Fibroblast of lung (primary cell): ENCODE results near the gene TOX2. TPM values are rescaled to one million over a fixed set of nuclear protein-coding genes. Genes with fewer than 3 reads are reported as not detected.

Experiments used
- DNase-seq, 2 donors: peaks; one replicate each; pipeline versions ENCODE4 v3.0.0 to v3.0.0-alpha.2; 2010; ENCODE audit warnings: low read depth in 2 of 2
- H2AFZ ChIP-seq: 2 replicates; pipeline ENCODE4 v1.5.1; 2012; ENCODE audit warnings: low read length, control low read depth, inconsistent platforms
- H3K27ac ChIP-seq: 2 replicates; pipeline ENCODE4 v1.5.1; 2011; ENCODE audit warnings: low read length, control low read depth; ENCODE audit not compliant: insufficient read depth
- H3K27me3 ChIP-seq: 2 replicates; pipeline ENCODE4 v1.5.1; 2011; ENCODE audit warnings: mild to moderate bottlenecking, low read length; ENCODE audit not compliant: control insufficient read depth, insufficient read depth
- H3K36me3 ChIP-seq: 2 replicates; pipeline ENCODE4 v1.5.1; 2011; ENCODE audit warnings: low read length; ENCODE audit not compliant: control insufficient read depth, insufficient read depth
- H3K4me1 ChIP-seq: 2 replicates; pipeline ENCODE4 v1.5.1; 2011; ENCODE audit warnings: low read length; ENCODE audit not compliant: control insufficient read depth, insufficient read depth; ENCODE audit errors: extremely low read depth
- H3K4me2 ChIP-seq: 2 replicates; pipeline ENCODE4 v1.5.1; 2011; ENCODE audit warnings: low read length, control low read depth; ENCODE audit not compliant: insufficient read depth; ENCODE audit errors: extremely low read depth
- H3K4me3 ChIP-seq, 4 experiments: fragments of 200-600 bp in 1 of 4; sonication (generic) in 1 of 4; replicated peaks in 1 of 4; 2 replicates each; pipeline ENCODE4 v1.5.1; 2011 to 2016; ENCODE audit warnings: low read length in 4 of 4, low read depth in 3 of 4, mild to moderate bottlenecking in 3 of 4, control low read depth in 2 of 4, inconsistent platforms in 1 of 4, mixed read lengths in 1 of 4; ENCODE audit not compliant: insufficient read depth in 1 of 4; ENCODE audit errors: control extremely low read depth in 1 of 4
- H3K79me2 ChIP-seq: 2 replicates; pipeline ENCODE4 v1.5.1; 2012; ENCODE audit warnings: mild to moderate bottlenecking, low read length, inconsistent platforms; ENCODE audit not compliant: control insufficient read depth, insufficient read depth
- H3K9ac ChIP-seq: 2 replicates; pipeline ENCODE4 v1.5.1; 2011; ENCODE audit warnings: mild to moderate bottlenecking, low read length, control low read depth; ENCODE audit not compliant: insufficient read depth
- H3K9me3 ChIP-seq: 2 replicates; pipeline ENCODE4 v1.5.1; 2012; ENCODE audit warnings: low read depth, low read length; ENCODE audit not compliant: control insufficient read depth, insufficient read depth
- H4K20me1 ChIP-seq: 2 replicates; pipeline ENCODE4 v1.5.1; 2011; ENCODE audit warnings: low read length; ENCODE audit not compliant: control insufficient read depth, insufficient read depth; ENCODE audit errors: extremely low read depth
- EZH2 ChIP-seq: IDR thresholded peaks from 2 replicates; pipeline ENCODE4 v1.5.1; 2012; ENCODE audit warnings: low read length, control low read depth, mild to moderate bottlenecking; ENCODE audit errors: missing control alignments
- polyA plus RNA-seq, 2 donors: library from polyadenylated mRNA; depleted of rRNA in 1 of 2; stranded (reverse) in 1 of 2; unstranded in 1 of 2; fragments of >200 nt; gene quantifications; 2 replicates each; pipeline ENCODE4 v1.2.1, GENCODE V29; 2011 to 2012; ENCODE audit warnings: missing spikeins in 1 of 2
- total RNA-seq: library from RNA; depleted of rRNA; stranded (reverse); fragments of >200 nt; gene quantifications from 2 replicates; pipeline ENCODE4 v1.2.1, GENCODE V29; 2014
- TF ChIP-seq, protein P1 (sequence below), 2 donors: IDR thresholded peaks in 1 of 2; conservative IDR thresholded peaks in 1 of 2; 1 replicate in 1 of 2; 2 replicates in 1 of 2; pipeline ENCODE4 v1.5.1; 2011 to 2012; ENCODE audit warnings: low read length in 2 of 2, control low read depth in 1 of 2, inconsistent platforms in 1 of 2, low read depth in 1 of 2, mild to moderate bottlenecking in 1 of 2

The TOX2 gene
- total and polyA plus RNA-seq, 2 donors (not counting 1 experiment from before 2014, with no cell fraction given): 5.9 to 9.6 TPM

DNA sequence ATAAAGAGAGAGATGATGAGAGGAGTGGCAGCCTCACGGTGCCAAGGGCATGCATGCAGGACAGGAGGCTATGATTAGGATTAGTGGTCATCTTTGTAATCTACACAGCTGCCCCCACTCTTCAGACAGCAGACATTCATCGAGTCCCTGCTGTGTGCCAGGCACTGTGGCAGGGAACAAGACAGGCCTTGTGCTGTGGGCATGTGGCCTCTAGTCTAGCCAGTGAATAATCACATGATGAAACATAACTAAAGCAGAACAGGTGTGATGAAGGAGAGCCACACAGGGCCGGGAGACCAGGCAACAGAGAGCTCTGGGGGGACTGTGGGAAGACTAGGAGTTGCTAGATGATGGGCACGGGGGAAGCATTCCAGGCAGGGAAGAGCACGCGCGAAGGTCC lies 22.2 kb downstream of the TOX2 start:
- H3K4me3 ChIP-seq: no peak overlapping the region
- no peaks in the 10 kb centered on the region for H3K36me3 ChIP-seq
- H3K27ac ChIP-seq: no peak overlapping the region
- H3K9ac ChIP-seq: no peak overlapping the region
- H3K4me1 ChIP-seq: peaks cover 41% of the 10 kb centered on the region
- H3K79me2 ChIP-seq: peaks cover 32% of the 10 kb centered on the region
- H4K20me1 ChIP-seq: no peaks in the 10 kb centered on the region
- no peaks in the 10 kb centered on the region for H3K27me3 ChIP-seq
- no peak for DNase-seq
- no peaks in the 10 kb centered on the region for H3K9me3 ChIP-seq
- no peak overlapping the region for H2AFZ ChIP-seq
- TF ChIP-seq EZH2: no peak
- no peak overlapping the region for H3K4me2 ChIP-seq

DNA sequence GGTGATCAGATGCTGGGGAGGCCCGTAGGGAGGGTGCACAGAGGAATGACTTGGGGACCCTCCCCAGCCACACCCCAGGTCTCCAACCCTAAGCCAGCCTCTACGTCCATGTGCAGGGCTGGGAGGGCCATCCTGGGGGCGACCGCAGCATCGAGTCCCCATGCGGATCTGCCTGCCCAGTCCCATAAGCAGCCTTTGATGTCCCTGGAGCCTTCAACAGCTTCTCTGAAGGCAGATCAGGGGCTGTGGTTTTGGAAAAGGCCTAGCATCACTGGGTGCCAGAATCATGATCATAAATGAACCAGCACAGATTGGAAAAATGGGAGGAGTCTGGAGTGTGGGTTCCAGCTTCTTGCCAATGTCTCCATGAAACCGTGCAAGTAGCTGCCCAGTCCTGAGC lies 22.9 kb downstream of the TOX2 start:
- H3K27ac ChIP-seq: peak overlapping the region; percentile 40
- H3K4me2 ChIP-seq: peak overlapping the region; percentile 23
- peaks cover 44% of the 10 kb centered on the region for H3K4me1 ChIP-seq
- no peaks in the 10 kb centered on the region for H4K20me1 ChIP-seq
- no peaks in the 10 kb centered on the region for H3K27me3 ChIP-seq
- H3K36me3 ChIP-seq: no peaks in the 10 kb centered on the region
- no peak overlapping the region for H3K9ac ChIP-seq
- H2AFZ ChIP-seq: no peak overlapping the region
- TF ChIP-seq, protein P1, sequence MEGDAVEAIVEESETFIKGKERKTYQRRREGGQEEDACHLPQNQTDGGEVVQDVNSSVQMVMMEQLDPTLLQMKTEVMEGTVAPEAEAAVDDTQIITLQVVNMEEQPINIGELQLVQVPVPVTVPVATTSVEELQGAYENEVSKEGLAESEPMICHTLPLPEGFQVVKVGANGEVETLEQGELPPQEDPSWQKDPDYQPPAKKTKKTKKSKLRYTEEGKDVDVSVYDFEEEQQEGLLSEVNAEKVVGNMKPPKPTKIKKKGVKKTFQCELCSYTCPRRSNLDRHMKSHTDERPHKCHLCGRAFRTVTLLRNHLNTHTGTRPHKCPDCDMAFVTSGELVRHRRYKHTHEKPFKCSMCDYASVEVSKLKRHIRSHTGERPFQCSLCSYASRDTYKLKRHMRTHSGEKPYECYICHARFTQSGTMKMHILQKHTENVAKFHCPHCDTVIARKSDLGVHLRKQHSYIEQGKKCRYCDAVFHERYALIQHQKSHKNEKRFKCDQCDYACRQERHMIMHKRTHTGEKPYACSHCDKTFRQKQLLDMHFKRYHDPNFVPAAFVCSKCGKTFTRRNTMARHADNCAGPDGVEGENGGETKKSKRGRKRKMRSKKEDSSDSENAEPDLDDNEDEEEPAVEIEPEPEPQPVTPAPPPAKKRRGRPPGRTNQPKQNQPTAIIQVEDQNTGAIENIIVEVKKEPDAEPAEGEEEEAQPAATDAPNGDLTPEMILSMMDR (conservative IDR thresholded peaks at IDR 0.05 in 1 of 2, IDR thresholded peaks at IDR 0.05 in 1 of 2; ENCODE audit: low read depth in 1 of 2, low read length in 2 of 2): no peak
- TF ChIP-seq EZH2: no peak
- peaks cover 32% of the 10 kb centered on the region for H3K79me2 ChIP-seq
- H3K9me3 ChIP-seq: no peaks in the 10 kb centered on the region
- no peak overlapping the region for H3K4me3 ChIP-seq
- DNase-seq: peak; percentile 68 to 84

DNA sequence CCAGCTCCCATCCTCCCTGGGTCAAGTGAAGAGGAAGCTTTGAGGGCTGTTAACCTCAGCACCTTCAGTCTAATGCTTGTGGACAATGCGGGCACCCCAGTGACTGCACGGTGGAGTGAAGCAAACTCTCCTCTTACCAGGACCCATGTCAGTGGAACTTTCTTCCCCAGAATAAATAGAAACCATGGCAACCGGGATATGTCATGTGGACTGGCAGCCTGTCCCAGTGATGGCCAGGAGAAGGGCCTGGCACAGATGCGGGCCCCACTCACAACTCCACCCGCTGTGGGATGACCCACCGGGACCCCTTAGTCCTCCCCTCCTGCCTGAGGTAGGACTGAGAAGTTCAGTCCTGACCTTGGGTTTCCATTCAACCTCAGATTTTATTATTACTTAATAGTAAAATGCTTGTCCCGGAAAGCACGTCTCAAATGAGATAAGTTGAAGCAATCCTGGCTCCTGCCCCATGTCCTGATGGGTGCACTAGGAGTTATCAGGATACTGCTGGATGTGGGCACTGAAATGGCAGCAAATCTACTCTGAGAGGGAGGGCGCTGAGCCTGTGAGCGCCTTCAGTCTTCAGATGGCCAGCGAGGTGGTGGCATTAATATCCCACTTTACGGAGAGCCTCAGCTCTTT lies 23.5 kb downstream of the TOX2 start:
- H3K79me2 ChIP-seq: peaks cover 31% of the 10 kb centered on the region
- no peaks in the 10 kb centered on the region for H3K27me3 ChIP-seq
- no peaks in the 10 kb centered on the region for H4K20me1 ChIP-seq
- DNase-seq: peak in 1 of 2 donors; percentile 22
- peak overlapping the region; percentile 40 for H3K27ac ChIP-seq
- no peak overlapping the region for H3K4me3 ChIP-seq
- no peaks in the 10 kb centered on the region for H3K36me3 ChIP-seq
- H3K9ac ChIP-seq: no peak overlapping the region
- H2AFZ ChIP-seq: no peak overlapping the region
- TF ChIP-seq, protein P1 (conservative IDR thresholded peaks at IDR 0.05 in 1 of 2, IDR thresholded peaks at IDR 0.05 in 1 of 2; ENCODE audit: low read depth in 1 of 2, low read length in 2 of 2): no peak
- TF ChIP-seq EZH2: no peak
- H3K4me2 ChIP-seq: no peak overlapping the region
- H3K9me3 ChIP-seq: no peaks in the 10 kb centered on the region
- peaks cover 49% of the 10 kb centered on the region for H3K4me1 ChIP-seq
